SJCRH30 (cell line): ENCODE measurements around the gene MORC2. TPM values are rescaled to one million over a fixed set of nuclear protein-coding genes. Genes with fewer than 3 reads are reported as not detected.

Source experiments
- DNase-seq, 2 experiments: peaks; one replicate each; pipeline ENCODE4 v3.0.0-alpha.2; 2015 to 2020
- H3K27ac ChIP-seq: fragments of 250-450 bp; sonication (Bioruptor Pico); 2 replicates; pipeline ENCODE4 v1.5.1; 2020; ENCODE audit warnings: mild to moderate bottlenecking, moderate library complexity
- H3K27me3 ChIP-seq: fragments of 250-450 bp; sonication (Bioruptor Pico); 2 replicates; pipeline ENCODE4 v1.5.1; 2020; ENCODE audit warnings: mild to moderate bottlenecking, moderate library complexity
- H3K36me3 ChIP-seq: fragments of 250-450 bp; sonication (Bioruptor Pico); 2 replicates; pipeline ENCODE4 v1.5.1; 2020; ENCODE audit warnings: mild to moderate bottlenecking, moderate library complexity
- H3K4me1 ChIP-seq: fragments of 250-450 bp; sonication (Bioruptor Pico); 2 replicates; pipeline ENCODE4 v1.5.1; 2020; ENCODE audit warnings: mild to moderate bottlenecking, moderate library complexity
- H3K4me3 ChIP-seq: fragments of 250-450 bp; sonication (Bioruptor Pico); 2 replicates; pipeline ENCODE4 v1.5.1; 2020; ENCODE audit warnings: mild to moderate bottlenecking, moderate library complexity
- H3K9me3 ChIP-seq: fragments of 250-450 bp; sonication (Bioruptor Pico); replicated peaks from 2 replicates; pipeline ENCODE4 v1.5.1; 2020; ENCODE audit warnings: mild to moderate bottlenecking, moderate library complexity
- total RNA-seq: library from RNA; depleted of rRNA; stranded (reverse); fragments of >200 nt; shearing (Covaris generic); gene quantifications from 2 replicates; pipeline ENCODE4 v1.2.3, GENCODE V29; 2014; rRNA removed

MORC2 gene
- total RNA-seq, 1 experiment from 2014 or later, result 29.7 TPM

- Histone ChIP-seq H3K4me3 (no peak overlapping the region), H3K9me3 (no peaks in the 10 kb centered on the region), H3K27me3 (no peaks in the 10 kb centered on the region), H3K27ac (no peak overlapping the region), H3K4me1 (no peaks in the 10 kb centered on the region), H3K36me3 (no peaks in the 10 kb centered on the region)
- DNase-seq, result no peak
Measured at GRCh38 chr22:30880847-30881246, 87.7 kb downstream of the MORC2 start.

- no peaks in the 10 kb centered on the region for H3K36me3 ChIP-seq
- H3K27ac ChIP-seq, result no peak overlapping the region
- no peaks in the 10 kb centered on the region for H3K4me1 ChIP-seq
- no peak for DNase-seq
- H3K9me3 ChIP-seq, result no peaks in the 10 kb centered on the region
- no peaks in the 10 kb centered on the region for H3K27me3 ChIP-seq
- no peak overlapping the region for H3K4me3 ChIP-seq
Measured at GRCh38 chr22:30880181-30880601, 88.4 kb downstream of the MORC2 start.

GRCh38 chr22:30879415-30879797, 89.2 kb downstream of the MORC2 start:
- no peak overlapping the region for H3K27ac ChIP-seq
- H3K4me1 ChIP-seq, result no peaks in the 10 kb centered on the region

GRCh38 chr22:30878516-30879414, 89.8 kb downstream of the MORC2 start:
- Histone ChIP-seq H3K9me3 (no peaks in the 10 kb centered on the region), H3K27me3 (no peaks in the 10 kb centered on the region; the same call in 1 of the 2 replicates), H3K4me1 (no peaks in the 10 kb centered on the region), H3K36me3 (no peaks in the 10 kb centered on the region), H3K27ac (no peak overlapping the region), H3K4me3 (no peak overlapping the region)
- DNase-seq, result peak; percentile 32 to 53

More at GRCh38 chr22:30879415-30879797, 89.2 kb downstream of the MORC2 start:
- Histone ChIP-seq H3K9me3 (no peaks in the 10 kb centered on the region), H3K36me3 (no peaks in the 10 kb centered on the region), H3K27me3 (no peaks in the 10 kb centered on the region; the same call in 1 of the 2 replicates), H3K4me3 (no peak overlapping the region)
- no peak for DNase-seq

- no peak for DNase-seq
- Histone ChIP-seq H3K4me3 (no peak overlapping the region), H3K27me3 (no peaks in the 10 kb centered on the region; the same call in 1 of the 2 replicates), H3K27ac (no peak overlapping the region), H3K9me3 (no peaks in the 10 kb centered on the region), H3K4me1 (no peaks in the 10 kb centered on the region), H3K36me3 (no peaks in the 10 kb centered on the region)
Measured at GRCh38 chr22:30877662-30878515, 90.7 kb downstream of the MORC2 start.

- Histone ChIP-seq H3K9me3 (no peaks in the 10 kb centered on the region), H3K27me3 (peaks cover 4% of the 10 kb centered on the region), H3K27ac (no peak overlapping the region), H3K36me3 (no peaks in the 10 kb centered on the region), H3K4me1 (no peaks in the 10 kb centered on the region), H3K4me3 (no peak overlapping the region)
- no peak for DNase-seq
Measured at GRCh38 chr22:30876915-30877553, 91.5 kb downstream of the MORC2 start.

- no peak overlapping the region for H3K4me3 ChIP-seq
- DNase-seq, result no peak
- no peaks in the 10 kb centered on the region for H3K9me3 ChIP-seq
- H3K36me3 ChIP-seq, result no peaks in the 10 kb centered on the region
- H3K27me3 ChIP-seq, result peaks cover 4% of the 10 kb centered on the region
- H3K27ac ChIP-seq, result no peak overlapping the region
- no peaks in the 10 kb centered on the region for H3K4me1 ChIP-seq
Measured at GRCh38 chr22:30876221-30876751, 92.3 kb downstream of the MORC2 start.

GRCh38 chr22:30875481-30876215, 92.9 kb downstream of the MORC2 start:
- Histone ChIP-seq H3K4me1 (no peaks in the 10 kb centered on the region), H3K27me3 (peaks cover 4% of the 10 kb centered on the region), H3K27ac (no peak overlapping the region), H3K4me3 (no peak overlapping the region), H3K9me3 (no peaks in the 10 kb centered on the region), H3K36me3 (no peaks in the 10 kb centered on the region)
- DNase-seq, result no peak

Other genes starting within 250 kb of the MORC2 start
- gene TUG1, start 491 bp upstream of the MORC2 start, total RNA-seq, result 60.1 and 73.0 TPM in 2 replicates
- gene SMTN, start 112.5 kb upstream of the MORC2 start, total RNA-seq, result 33.5 and 34.2 TPM in 2 replicates
- 0.24 TPM in 1 of 2 replicates, not detected in the other for gene SELENOM, start 138.8 kb upstream of the MORC2 start, total RNA-seq
- 0.10 and 0.12 TPM in 2 replicates for gene INPP5J, start 154.2 kb upstream of the MORC2 start, total RNA-seq
- 0.61 and 0.87 TPM in 2 replicates for gene PLA2G3, start 171.7 kb upstream of the MORC2 start, total RNA-seq
- 23.3 and 24.2 TPM in 2 replicates for gene RNF185, start 191.4 kb upstream of the MORC2 start, total RNA-seq
- gene LIMK2, start 243.5 kb upstream of the MORC2 start, total RNA-seq, result 20.8 and 28.5 TPM in 2 replicates